Calu3 (cell line): ENCODE results near the gene CTSZ. TPM values are rescaled to one million over a fixed set of nuclear protein-coding genes. Genes with fewer than 3 reads are reported as not detected.
"Not testable (repeated sequence)": the region's sequence is repeated elsewhere in the genome, so short reads cannot be mapped to it uniquely, and the experiment has no call there.

ENCODE experiments used
- BruUV-seq: library from RNA; stranded (reverse); fragments of 400-500 nt; replicated peaks from 2 replicates; lab custom pipeline; 2021; lab: Mats Ljungman, UMichigan
- CTCF ChIA-PET: fragments of 300-600 bp; sonication (Branson Sonifier 250); formaldehyde crosslinking; loops from one replicate; lab custom pipeline; 2022; ENCODE audit warnings: antibody characterized with exemption; lab: Charles Lee
- DNase-seq: peaks from one replicate; pipeline ENCODE4 v3.0.0; 2022
- H3K27ac Mint-ChIP-seq: one replicate; pipeline ENCODE4 v1.8.0; 2022; ENCODE audit warnings: mixed read lengths; ENCODE audit not compliant: unreplicated experiment
- H3K27me3 Mint-ChIP-seq: one replicate; pipeline ENCODE4 v1.8.0; 2022; ENCODE audit warnings: mixed read lengths; ENCODE audit not compliant: unreplicated experiment
- H3K36me3 Mint-ChIP-seq: one replicate; pipeline ENCODE4 v1.8.0; 2022; ENCODE audit warnings: mild to moderate bottlenecking, moderate library complexity, mixed read lengths; ENCODE audit not compliant: insufficient read depth, unreplicated experiment
- H3K4me1 Mint-ChIP-seq: one replicate; pipeline ENCODE4 v1.8.0; 2022; ENCODE audit warnings: mild to moderate bottlenecking, low read depth, mixed read lengths; ENCODE audit not compliant: unreplicated experiment
- H3K4me3 Mint-ChIP-seq: one replicate; pipeline ENCODE4 v1.8.0; 2022; ENCODE audit warnings: mild to moderate bottlenecking, low read depth, moderate library complexity, mixed read lengths; ENCODE audit not compliant: unreplicated experiment
- H3K9me3 Mint-ChIP-seq: one replicate; pipeline ENCODE4 v1.8.0; 2022; ENCODE audit warnings: low read depth, mixed read lengths; ENCODE audit not compliant: unreplicated experiment
- intact Hi-C: fragments of 100-400 bp; cut with micrococcal nuclease; formaldehyde crosslinking; loops from one replicate; pipeline ENCODE4 v1.10.0; 2022; ENCODE audit not compliant: unreplicated experiment
- total RNA-seq: library from RNA; stranded (reverse); gene quantifications from 2 replicates; pipeline ENCODE4 v1.2.3, GENCODE V29; 2022
- TF ChIP-seq, protein P1 (sequence below): fragments of 200-600 bp; IDR thresholded peaks from one replicate; pipeline ENCODE4 v1.8.0; 2022; ENCODE audit warnings: antibody characterized with exemption; ENCODE audit not compliant: unreplicated experiment

Gene CTSZ
- total RNA-seq, 1 experiment from 2014 or later: 183 TPM

- Mint-ChIP-seq H3K4me3 (no peak overlapping the region), H3K27me3 (peaks cover 46% of the 10 kb centered on the region), H3K27ac (no peak overlapping the region), H3K36me3 (no peaks in the 10 kb centered on the region), H3K9me3 (peaks cover 4% of the 10 kb centered on the region), H3K4me1 (no peaks in the 10 kb centered on the region)
- no TSS peak for BruUV-seq
- intact Hi-C loops: no loop called here
- CTCF ChIA-PET: interaction anchor here (0.7 kb wide), 1 partner anchor 254 kb away, joined by 3 read pairs; no protein-coding TSS in a partner anchor
- no peak for DNase-seq
- TF ChIP-seq, protein P1, sequence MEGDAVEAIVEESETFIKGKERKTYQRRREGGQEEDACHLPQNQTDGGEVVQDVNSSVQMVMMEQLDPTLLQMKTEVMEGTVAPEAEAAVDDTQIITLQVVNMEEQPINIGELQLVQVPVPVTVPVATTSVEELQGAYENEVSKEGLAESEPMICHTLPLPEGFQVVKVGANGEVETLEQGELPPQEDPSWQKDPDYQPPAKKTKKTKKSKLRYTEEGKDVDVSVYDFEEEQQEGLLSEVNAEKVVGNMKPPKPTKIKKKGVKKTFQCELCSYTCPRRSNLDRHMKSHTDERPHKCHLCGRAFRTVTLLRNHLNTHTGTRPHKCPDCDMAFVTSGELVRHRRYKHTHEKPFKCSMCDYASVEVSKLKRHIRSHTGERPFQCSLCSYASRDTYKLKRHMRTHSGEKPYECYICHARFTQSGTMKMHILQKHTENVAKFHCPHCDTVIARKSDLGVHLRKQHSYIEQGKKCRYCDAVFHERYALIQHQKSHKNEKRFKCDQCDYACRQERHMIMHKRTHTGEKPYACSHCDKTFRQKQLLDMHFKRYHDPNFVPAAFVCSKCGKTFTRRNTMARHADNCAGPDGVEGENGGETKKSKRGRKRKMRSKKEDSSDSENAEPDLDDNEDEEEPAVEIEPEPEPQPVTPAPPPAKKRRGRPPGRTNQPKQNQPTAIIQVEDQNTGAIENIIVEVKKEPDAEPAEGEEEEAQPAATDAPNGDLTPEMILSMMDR: no peak
Observed at GRCh38 chr20:58967652-58968429, 39.2 kb downstream of the CTSZ start.

DNA sequence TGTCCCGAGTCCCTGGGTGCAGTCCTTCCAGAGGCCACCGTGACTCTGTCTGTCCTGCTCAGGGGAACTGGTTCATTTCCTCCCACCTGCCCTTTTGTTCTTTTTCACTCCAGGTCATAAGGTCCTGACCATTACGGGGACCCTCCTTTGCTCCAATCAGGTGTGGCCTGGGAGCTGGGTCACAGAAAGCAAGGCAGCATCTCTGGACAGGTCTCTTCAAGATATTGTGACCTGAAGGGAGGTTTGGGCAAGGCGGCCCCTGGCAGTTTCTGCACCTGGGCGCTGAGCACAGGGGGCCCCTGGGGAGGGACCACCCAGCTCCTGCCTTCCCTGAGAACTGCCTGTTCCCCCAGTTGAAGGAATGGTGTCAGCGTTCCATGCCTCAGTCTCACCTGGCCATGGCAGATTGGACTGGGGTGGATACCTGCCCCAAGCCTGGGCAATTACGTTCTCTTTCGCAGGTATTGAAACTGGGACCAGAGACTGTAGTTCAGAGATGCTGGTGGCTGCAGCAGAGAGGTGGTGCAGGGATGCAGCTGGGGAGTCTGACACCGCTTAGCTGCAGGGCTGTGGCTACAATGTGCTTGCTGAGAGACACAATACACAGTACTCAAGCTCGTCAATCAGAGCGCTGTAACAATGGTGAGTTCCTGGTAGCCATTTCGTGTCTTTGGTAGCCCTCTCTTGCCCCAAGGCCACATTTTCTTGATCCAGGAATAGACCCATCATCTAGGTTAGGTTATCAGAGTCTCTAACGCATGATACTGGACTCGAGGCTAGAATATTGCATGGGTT is 41.6 kb downstream of the CTSZ start:
- CTCF ChIA-PET: interaction anchor here (0.6 kb wide), 1 partner anchor 31 kb away, joined by 7 read pairs; no protein-coding TSS in a partner anchor
- BruUV-seq: no TSS peak
- Mint-ChIP-seq H3K36me3 (no peaks in the 10 kb centered on the region), H3K27me3 (peaks cover 52% of the 10 kb centered on the region), H3K4me1 (no peaks in the 10 kb centered on the region), H3K9me3 (peaks cover 4% of the 10 kb centered on the region), H3K27ac (no peak overlapping the region), H3K4me3 (no peak overlapping the region)
- TF ChIP-seq, protein P1: no peak
- no peak for DNase-seq
- intact Hi-C loops: no loop called here

DNA sequence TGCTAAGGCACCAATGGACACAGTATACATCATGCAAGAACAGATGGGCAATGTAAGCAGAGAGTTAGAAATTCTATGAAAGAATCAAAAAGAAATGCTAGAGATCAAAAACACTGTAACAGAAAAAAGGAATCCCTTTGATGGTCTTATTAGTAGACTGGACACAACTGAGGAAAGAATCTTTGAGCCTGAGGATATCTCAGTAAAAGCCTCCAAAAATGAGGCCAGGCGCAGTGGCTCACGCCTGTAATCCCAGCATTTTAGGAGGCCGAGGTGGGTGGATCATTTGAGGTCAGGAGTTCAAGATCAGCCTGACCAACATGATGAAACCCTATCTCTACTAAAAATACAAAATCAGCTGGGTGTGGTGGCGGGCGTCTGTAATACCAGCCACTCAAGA is 43.1 kb downstream of the CTSZ start:
- H3K9me3 Mint-ChIP-seq, H3K27ac Mint-ChIP-seq, DNase-seq, CTCF ChIA-PET, intact Hi-C loops, BruUV-seq, H3K4me3 Mint-ChIP-seq, H3K4me1 Mint-ChIP-seq, H3K36me3 Mint-ChIP-seq: not testable (repeated sequence)
- H3K27me3 Mint-ChIP-seq: peaks cover 39% of the 10 kb centered on the region

GRCh38 chr20:58963060-58963584 is 43.9 kb downstream of the CTSZ start:
- TF ChIP-seq, protein P1: peak; percentile 34
- CTCF ChIA-PET: no interaction called here
- no TSS peak for BruUV-seq
- H3K27me3 Mint-ChIP-seq: peaks cover 39% of the 10 kb centered on the region
- H3K9me3 Mint-ChIP-seq: no peaks in the 10 kb centered on the region
- H3K4me3 Mint-ChIP-seq: no peak overlapping the region
- H3K4me1 Mint-ChIP-seq: peaks cover 8% of the 10 kb centered on the region
- no peak overlapping the region for H3K27ac Mint-ChIP-seq
- intact Hi-C loops: no loop called here
- DNase-seq: no peak
- H3K36me3 Mint-ChIP-seq: no peaks in the 10 kb centered on the region
